ENCODE data around the gene XKR8. TPM values are rescaled to one million over a fixed set of nuclear protein-coding genes. Genes with fewer than 3 reads are reported as not detected.

XKR8 gene
- total RNA-seq, 6 experiments from 2014 or later = 8.0 to 10.7 (median 9.7) TPM

GRCh38 chr1:27945020-27945419, 14.8 kb upstream of the XKR8 start:
- TF ChIP-seq CTCF (IDR thresholded peaks at IDR 0.05) = no peak
- H3K4me3 Mint-ChIP-seq = no peak overlapping the region
- H3K4me1 Mint-ChIP-seq (ENCODE audit: low read depth) = no peaks in the 10 kb centered on the region
- H3K9me3 Mint-ChIP-seq = no peaks in the 10 kb centered on the region
- H3K36me3 Mint-ChIP-seq (ENCODE audit: low read depth) = no peaks in the 10 kb centered on the region
- peaks cover 1% of the 10 kb centered on the region for H3K27me3 Mint-ChIP-seq (ENCODE audit: insufficient read depth)
- DNase-seq = no peak
- no peak overlapping the region for H3K27ac Mint-ChIP-seq

GRCh38 chr1:27949027-27949426, 10.7 kb upstream of the XKR8 start:
- no peak for DNase-seq
- no peaks in the 10 kb centered on the region for H3K4me1 Mint-ChIP-seq (ENCODE audit: low read depth)
- H3K27ac Mint-ChIP-seq = no peak overlapping the region
- H3K4me3 Mint-ChIP-seq = no peak overlapping the region
- no peaks in the 10 kb centered on the region for H3K36me3 Mint-ChIP-seq (ENCODE audit: low read depth)
- no peaks in the 10 kb centered on the region for H3K9me3 Mint-ChIP-seq
- no peak for TF ChIP-seq CTCF (IDR thresholded peaks at IDR 0.05)
- peaks cover 13% of the 10 kb centered on the region for H3K27me3 Mint-ChIP-seq (ENCODE audit: insufficient read depth)

- Mint-ChIP-seq H3K9me3 (no peaks in the 10 kb centered on the region), H3K36me3 (ENCODE audit: low read depth) (no peaks in the 10 kb centered on the region), H3K27me3 (ENCODE audit: insufficient read depth) (peaks cover 18% of the 10 kb centered on the region), H3K27ac (no peak overlapping the region), H3K4me3 (no peak overlapping the region), H3K4me1 (ENCODE audit: low read depth) (no peaks in the 10 kb centered on the region)
- no peak for DNase-seq
- no peak for TF ChIP-seq CTCF (IDR thresholded peaks at IDR 0.05)
These were observed 8.4 kb upstream of the XKR8 start for GRCh38 chr1:27951396-27951795.

DNA sequence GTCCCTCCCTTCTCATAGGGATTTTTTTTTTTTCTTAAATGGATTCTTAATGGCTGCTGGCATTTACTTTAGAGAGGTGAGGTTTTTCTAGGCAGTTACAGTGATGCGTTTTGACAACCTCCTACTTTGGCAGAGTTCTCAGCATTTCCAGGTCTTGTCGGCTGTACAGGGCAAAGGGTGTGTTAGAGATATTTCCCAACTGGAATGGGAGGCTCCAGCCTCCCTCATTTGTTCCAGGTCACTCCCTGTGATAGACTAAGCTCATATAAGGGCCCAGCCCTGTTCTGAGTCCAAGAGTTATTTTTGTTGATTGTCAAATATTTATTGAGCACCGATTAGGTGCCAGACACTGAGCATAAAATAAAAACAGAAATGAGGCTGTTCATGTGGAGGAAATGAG, 7.6 kb upstream of the XKR8 start:
- H3K27ac Mint-ChIP-seq = no peak overlapping the region
- TF ChIP-seq CTCF (IDR thresholded peaks at IDR 0.05) = no peak
- no peaks in the 10 kb centered on the region for H3K9me3 Mint-ChIP-seq
- H3K4me1 Mint-ChIP-seq (ENCODE audit: low read depth) = no peaks in the 10 kb centered on the region
- H3K27me3 Mint-ChIP-seq (ENCODE audit: insufficient read depth) = peaks cover 18% of the 10 kb centered on the region
- H3K4me3 Mint-ChIP-seq = no peak overlapping the region
- no peak for DNase-seq
- H3K36me3 Mint-ChIP-seq (ENCODE audit: low read depth) = no peaks in the 10 kb centered on the region

GRCh38 chr1:27954186-27954585, 5.6 kb upstream of the XKR8 start:
- Mint-ChIP-seq H3K4me1 (ENCODE audit: low read depth) (peaks cover 5% of the 10 kb centered on the region), H3K27me3 (ENCODE audit: insufficient read depth) (peaks cover 18% of the 10 kb centered on the region), H3K4me3 (no peak overlapping the region), H3K9me3 (no peaks in the 10 kb centered on the region), H3K27ac (no peak overlapping the region), H3K36me3 (ENCODE audit: low read depth) (no peaks in the 10 kb centered on the region)
- no peak for DNase-seq
- no peak for TF ChIP-seq CTCF (IDR thresholded peaks at IDR 0.05)

DNA sequence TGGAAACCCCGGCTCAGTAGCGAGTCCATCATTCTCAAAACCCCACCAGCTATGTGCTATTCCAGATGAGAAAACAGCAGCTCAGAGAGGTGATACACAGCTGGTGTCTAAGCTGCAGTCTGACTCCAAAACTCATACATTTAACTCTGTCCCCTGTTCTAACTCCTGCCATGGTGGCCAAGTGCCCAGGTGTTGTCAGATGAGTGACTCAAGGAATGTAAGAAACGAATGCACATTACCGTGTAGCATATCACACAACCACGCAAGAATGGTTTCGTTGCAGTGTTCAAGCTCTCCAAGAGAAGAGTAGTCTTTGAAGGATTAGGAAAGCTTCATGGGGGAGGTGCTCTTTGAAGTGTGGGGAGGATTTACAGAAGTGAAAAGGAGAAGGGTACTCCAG, 4.7 kb upstream of the XKR8 start:
- Mint-ChIP-seq H3K27me3 (ENCODE audit: insufficient read depth) (peaks cover 17% of the 10 kb centered on the region), H3K4me1 (ENCODE audit: low read depth) (peaks cover 9% of the 10 kb centered on the region), H3K36me3 (ENCODE audit: low read depth) (no peaks in the 10 kb centered on the region), H3K27ac (no peak overlapping the region), H3K4me3 (no peak overlapping the region), H3K9me3 (no peaks in the 10 kb centered on the region)
- TF ChIP-seq CTCF (IDR thresholded peaks at IDR 0.05) = no peak
- DNase-seq = no peak
